Stimulated activated CD4-positive, alpha-beta T cell treated with anti-CD3 and anti-CD28 coated beads, Interleukin-2, amount 100 ng/mL, for 48 hours (primary cell): Measurements from ENCODE around the gene RIC8B.

ENCODE experiments used
- DNase-seq, 2 donors: peaks; one replicate each; pipeline ENCODE4 v3.0.0-alpha.2; 2020

RIC8B gene

DNA sequence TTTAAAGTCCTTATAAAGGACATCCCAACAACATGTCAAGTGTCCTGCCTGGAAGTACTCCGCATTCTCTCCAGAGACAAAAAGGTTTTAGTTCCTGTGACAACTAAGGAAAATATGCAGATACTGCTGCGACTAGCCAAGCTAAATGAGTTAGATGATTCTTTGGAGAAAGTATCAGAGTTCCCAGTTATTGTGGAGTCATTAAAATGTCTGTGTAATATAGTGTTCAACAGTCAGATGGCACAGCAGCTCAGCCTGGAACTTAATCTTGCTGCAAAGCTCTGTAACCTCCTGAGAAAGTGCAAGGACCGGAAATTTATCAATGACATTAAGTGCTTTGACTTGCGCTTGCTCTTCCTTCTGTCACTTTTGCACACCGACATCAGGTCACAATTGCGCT is 40.2 kb downstream of the RIC8B start:
- DNase-seq, result no peak

DNA sequence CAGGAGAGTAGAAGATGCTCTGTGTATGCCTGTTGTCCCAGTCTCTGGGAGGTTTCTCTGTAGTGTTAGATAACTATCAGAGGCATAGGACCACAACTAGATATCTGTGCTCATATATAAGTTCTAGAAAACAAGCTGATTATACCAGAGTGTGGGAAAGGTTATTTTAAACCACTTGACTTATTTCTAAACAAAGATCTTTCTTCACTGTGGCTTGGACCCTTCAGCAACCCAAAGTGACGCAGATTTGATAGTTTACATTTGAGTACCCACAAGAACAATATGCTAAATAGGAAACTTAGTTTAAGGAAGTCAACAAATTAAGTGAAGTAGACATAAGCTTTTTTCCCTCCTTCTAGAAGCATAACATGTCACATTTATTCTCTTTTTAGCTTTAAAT is 41.3 kb downstream of the RIC8B start:
- DNase-seq, result no peak

- DNase-seq, result no peak
Observed at GRCh38 chr12:106816231-106816630, 41.7 kb downstream of the RIC8B start.

- no peak for DNase-seq
Observed at GRCh38 chr12:106819991-106820390, 45.5 kb downstream of the RIC8B start.

- no peak for DNase-seq
Observed at GRCh38 chr12:106831699-106832098, 57.2 kb downstream of the RIC8B start.

- no peak for DNase-seq
Observed at GRCh38 chr12:106837782-106838181, 63.3 kb downstream of the RIC8B start.

DNA sequence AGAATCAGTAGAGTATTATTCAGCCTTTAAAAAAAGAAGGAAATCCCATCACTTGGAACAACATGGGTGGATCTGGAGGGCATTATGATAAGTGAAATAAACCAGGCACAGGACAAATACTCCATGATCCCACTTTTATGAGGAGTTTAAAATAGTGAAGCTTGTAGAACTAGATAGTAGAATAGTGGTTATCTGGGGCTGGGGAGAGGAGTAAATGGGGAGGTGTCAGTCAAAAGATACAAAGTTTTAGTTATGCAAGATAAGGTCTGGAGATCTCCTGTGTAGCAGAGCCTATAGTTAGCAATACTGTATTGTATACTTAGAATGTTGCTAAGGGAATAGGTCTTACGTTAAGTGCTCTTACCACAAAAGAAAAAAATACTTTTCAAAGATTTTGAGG is 64.9 kb downstream of the RIC8B start:
- no peak for DNase-seq

DNA sequence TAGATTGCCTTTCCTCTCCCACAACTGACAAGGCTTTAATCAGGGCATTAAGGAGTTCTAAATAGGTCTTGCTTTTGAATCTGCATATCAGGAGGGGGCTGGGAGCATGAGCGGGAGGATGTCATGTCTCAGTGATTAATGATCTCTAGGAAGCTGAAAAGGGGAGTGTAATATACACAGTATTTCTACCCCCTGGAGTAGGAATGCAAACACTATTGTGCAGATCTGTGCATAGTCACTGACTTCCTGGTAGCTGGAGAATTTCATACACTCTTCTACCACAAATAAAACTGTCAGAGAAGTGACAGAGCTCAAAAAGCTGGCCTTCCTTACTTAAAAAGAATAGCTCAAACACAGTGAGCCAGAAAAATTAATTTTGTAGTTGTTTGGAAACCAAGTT is 65.8 kb downstream of the RIC8B start:
- DNase-seq, result no peak

DNA sequence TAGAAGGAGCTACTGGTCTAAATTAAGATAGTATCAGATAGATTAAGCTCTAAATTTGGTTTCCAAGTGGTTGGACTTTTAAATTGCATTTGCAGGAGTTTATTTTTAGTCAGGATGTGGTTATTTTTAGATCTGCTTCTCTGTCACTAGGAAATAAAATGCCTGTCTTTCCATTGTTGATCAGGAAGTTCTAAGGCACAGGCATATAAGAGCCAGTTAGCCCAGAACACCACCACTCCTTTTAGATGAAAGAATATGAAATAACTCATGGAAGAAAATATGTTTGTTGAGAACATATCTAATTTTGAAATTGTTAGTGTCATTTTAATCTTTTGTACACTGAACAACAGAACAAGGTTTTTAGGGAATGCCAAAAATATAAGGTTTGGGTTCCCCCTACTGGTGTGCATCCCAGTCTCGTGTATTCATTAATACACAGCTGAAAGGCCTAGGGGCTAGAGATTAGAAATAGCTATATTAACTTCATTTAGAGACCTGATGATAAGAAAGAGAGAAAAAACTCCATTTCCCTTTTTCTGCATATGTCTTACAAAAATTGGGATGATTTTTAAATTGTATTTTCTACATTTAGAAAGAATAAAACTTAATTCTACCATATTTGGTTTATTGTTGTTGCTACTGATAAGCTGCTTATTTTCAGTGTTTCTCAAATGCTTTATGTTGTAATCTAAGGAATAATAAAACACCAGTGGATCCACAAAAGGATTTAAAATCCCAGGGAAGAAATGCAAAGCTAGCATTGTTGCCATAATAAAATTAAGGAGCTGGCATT is 67.2 kb downstream of the RIC8B start:
- peak in 1 of 2 donors; percentile 3 for DNase-seq

DNA sequence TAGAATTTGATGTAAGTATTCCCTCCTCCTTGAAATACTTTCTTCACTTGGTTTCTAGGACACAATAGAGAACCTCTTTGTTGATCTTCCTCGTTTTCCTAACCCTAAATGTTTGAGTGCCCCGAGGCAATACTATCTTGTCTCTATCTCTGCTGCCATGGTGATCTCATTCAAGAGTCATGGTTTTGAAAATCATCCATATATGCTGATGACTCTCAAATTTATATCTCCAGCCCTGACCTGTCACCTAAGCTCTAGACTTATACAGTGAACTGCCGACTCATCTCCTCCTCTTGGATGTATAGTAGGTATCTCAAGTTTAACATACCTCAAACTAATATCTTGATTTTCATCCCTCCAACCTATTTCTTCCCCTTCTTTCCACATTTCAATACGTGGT is 71.4 kb downstream of the RIC8B start:
- no peak for DNase-seq

DNA sequence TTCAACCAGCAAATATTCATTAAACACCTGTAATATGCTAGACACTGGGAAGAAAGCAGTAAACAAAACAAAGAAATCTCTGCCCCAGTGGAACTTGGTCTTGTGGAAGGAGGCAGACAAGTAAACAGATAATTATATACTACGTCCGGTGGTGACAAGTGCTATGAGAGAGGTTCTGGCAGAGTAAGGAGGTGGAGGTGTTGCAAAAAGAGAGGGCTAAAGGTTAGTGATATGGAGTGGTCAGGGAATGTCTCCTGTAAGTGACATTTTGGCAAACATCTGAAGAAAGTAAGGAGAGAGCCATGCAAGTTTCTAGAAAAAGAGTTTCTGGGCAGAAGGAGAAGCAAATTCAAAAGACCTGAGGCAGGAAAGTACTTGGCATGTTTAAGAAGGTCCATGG is 73.4 kb downstream of the RIC8B start:
- no peak for DNase-seq

GRCh38 chr12:106851306-106851705 is 76.8 kb downstream of the RIC8B start:
- DNase-seq, result no peak

- DNase-seq, result no peak
Observed at GRCh38 chr12:106854723-106855122, 80.2 kb downstream of the RIC8B start.

GRCh38 chr12:106855221-106855758 is 80.8 kb downstream of the RIC8B start:
- DNase-seq, result no peak

DNA sequence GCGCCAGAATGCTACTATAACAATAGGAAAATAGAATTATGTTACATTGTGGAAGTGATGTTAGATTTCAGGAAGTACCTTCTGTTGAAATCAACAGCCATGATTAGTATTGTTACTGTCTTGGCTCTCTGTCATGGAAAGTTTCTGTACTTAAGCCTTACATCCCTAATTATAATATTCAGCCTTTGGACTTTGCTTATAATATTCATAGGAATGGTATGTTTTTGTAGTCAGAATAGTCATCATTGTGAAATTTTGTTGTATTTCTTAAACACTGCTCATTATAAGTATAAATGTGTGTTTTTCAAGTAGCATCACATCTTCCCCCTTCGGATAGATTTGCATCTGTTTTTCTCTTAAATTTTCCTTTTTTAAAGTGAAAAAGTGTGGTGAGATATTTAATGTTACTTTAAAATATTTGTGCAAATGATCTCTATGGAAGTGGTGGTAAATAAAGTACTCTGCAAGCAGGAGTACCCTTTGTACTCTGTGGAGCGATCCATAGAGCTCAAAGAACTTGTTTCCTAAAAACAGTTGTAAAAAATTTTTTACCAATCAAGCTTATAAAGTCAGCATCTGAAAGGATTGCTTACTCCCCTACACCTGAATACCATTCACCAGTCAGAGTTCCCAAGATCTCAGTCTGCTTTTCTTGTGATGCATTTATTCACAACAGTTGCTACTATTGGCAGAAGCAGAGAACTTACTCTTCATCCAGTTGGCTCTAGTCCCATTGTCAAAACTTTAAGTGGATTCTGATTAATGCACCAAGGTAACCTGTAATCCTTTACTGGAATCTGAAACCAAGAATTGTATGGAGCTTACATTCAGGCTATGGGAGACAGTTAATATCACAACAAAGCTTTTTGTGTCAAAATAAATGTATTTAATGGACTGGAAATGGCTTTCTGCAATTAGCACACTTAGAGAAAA is 87.8 kb downstream of the RIC8B start:
- DNase-seq, result no peak

DNA sequence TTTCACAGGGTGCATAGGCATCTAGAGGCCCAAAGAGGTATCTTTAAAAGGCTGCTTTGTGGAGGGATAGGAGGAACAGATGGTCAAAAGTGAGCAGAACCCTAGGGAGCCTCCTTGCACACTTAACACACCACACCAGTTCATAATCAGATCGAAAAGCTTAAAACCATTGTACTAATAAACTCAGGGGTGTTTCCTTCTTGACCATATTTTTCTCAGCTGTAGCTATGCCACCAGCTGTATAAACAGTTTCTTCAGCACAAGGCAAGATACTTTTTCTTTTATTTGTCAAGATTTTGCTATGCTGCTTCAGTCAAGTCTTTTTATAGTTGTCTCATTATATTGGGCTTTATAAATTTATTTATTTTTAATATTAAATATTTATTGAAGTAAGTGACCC is 88.7 kb downstream of the RIC8B start:
- DNase-seq, result no peak

GRCh38 chr12:106865683-106866082 is 91.2 kb downstream of the RIC8B start:
- no peak for DNase-seq

- DNase-seq, result no peak
Observed at GRCh38 chr12:106866426-106867080, 92.1 kb downstream of the RIC8B start.

- no peak for DNase-seq
Observed at GRCh38 chr12:106867651-106868050, 93.2 kb downstream of the RIC8B start.

DNA sequence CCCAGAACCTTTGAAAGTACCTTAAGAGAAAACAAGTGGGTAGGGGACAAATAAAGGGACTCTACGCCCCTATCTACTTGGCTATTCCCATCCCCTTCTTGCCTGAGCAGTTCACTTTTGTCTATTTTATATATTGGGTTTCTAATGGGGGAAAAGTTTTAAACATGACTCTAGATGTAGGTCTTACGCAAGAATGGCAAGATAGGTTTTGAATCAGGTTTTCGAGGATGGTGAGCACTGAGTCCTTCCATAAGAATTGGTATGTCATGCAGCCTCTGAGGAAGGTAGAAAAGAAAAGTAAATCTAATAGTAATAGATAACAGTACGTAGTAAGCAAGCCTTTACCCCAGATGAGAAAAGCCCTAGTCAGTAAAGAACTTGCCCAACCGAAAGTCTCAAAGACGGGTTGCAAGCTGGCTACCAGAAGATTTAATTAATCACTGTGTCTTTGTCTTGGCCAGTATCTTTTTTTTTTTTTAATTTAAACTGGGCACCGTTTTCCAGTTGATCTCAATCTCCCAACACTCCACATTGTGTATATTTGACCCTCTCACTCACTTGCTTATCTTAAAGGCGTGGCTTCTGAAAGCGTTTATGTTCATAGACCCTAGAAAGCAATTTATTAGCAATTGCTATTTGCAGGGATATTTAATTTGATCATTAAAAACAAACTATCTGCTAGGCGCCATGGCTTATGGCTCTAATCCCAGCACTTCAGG is 94.7 kb downstream of the RIC8B start:
- DNase-seq, result no peak

DNA sequence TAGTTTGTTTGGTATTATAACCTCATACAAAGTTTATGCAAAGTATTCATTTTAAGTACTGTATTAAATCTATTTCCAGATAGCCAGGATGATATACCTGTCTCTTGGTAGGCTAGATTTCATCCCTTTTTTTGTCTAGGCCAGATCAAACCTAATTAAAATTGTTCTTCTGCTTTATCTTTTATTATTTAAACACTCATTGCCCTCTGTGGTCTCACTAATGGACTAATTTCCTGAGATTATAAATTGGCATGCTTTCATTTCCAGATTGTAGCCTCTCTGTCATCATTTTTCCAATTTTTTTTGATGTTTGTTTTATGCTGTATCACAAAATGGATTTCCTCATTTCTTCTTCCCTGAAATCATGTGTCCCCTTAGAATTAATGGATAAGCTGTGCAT is 95.6 kb downstream of the RIC8B start:
- DNase-seq, result no peak

- no peak for DNase-seq
Observed at GRCh38 chr12:106871477-106871876, 97.0 kb downstream of the RIC8B start.

GRCh38 chr12:106873983-106874382 is 99.5 kb downstream of the RIC8B start:
- DNase-seq, result no peak
